Neuronal stem cell (in vitro differentiated cells): ENCODE data around the gene SERGEF.

Experiments
- DNase-seq: peaks from one replicate; pipeline ENCODE4 v3.0.0-alpha.2; 2013; ENCODE audit warnings: low spot score
- H2AFZ ChIP-seq: one replicate; pipeline ENCODE4 v1.6.1; 2013; ENCODE audit warnings: mild to moderate bottlenecking, low read length, inconsistent platforms
- H2AK5ac ChIP-seq: 2 replicates; pipeline ENCODE4 v1.6.1; 2013; ENCODE audit warnings: low read depth, mild to moderate bottlenecking, inconsistent platforms, low read length, moderate library complexity, mixed read lengths
- H2BK120ac ChIP-seq: 2 replicates; pipeline ENCODE4 v1.6.1; 2013; ENCODE audit warnings: low read depth, mild to moderate bottlenecking, inconsistent platforms, low read length, moderate library complexity, mixed read lengths
- H2BK12ac ChIP-seq: one replicate; pipeline ENCODE4 v1.6.1; 2013; ENCODE audit warnings: low read length, inconsistent platforms
- H2BK15ac ChIP-seq: 2 replicates; pipeline ENCODE4 v1.6.1; 2013; ENCODE audit warnings: mild to moderate bottlenecking, low read length, inconsistent platforms, mixed read lengths
- H2BK5ac ChIP-seq: one replicate; pipeline ENCODE4 v1.6.1; 2013; ENCODE audit warnings: inconsistent platforms, mild to moderate bottlenecking, low read length, moderate library complexity
- H3K14ac ChIP-seq: one replicate; pipeline ENCODE4 v1.6.1; 2013; ENCODE audit warnings: low read length, inconsistent platforms
- H3K18ac ChIP-seq: 2 replicates; pipeline ENCODE4 v1.6.1; 2013; ENCODE audit warnings: low read length, inconsistent platforms
- H3K23ac ChIP-seq: 2 replicates; pipeline ENCODE4 v1.6.1; 2013; ENCODE audit warnings: low read depth, mild to moderate bottlenecking, mixed read lengths, low read length, inconsistent platforms; ENCODE audit not compliant: poor library complexity
- H3K27ac ChIP-seq: replicated peaks from 3 replicates; pipeline ENCODE4 v1.5.1; 2013; ENCODE audit warnings: low read length, inconsistent platforms
- H3K27me3 ChIP-seq, 3 experiments: 2 replicates each; pipeline ENCODE4 v1.6.1; 2013; ENCODE audit warnings: low read length in 3 of 3, mild to moderate bottlenecking in 2 of 3, inconsistent platforms in 1 of 3, low read depth in 1 of 3, mixed read lengths in 1 of 3, moderate library complexity in 1 of 3; ENCODE audit not compliant: control insufficient read depth in 3 of 3, insufficient read depth in 3 of 3
- H3K36me3 ChIP-seq, 2 donors: replicated peaks in 1 of 2; 2 replicates each; pipeline ENCODE4 v1.6.1; 2013; ENCODE audit warnings: low read length in 2 of 2; ENCODE audit not compliant: control insufficient read depth in 2 of 2, insufficient read depth in 2 of 2
- H3K4ac ChIP-seq: 2 replicates; pipeline ENCODE4 v1.6.1; 2013; ENCODE audit warnings: inconsistent platforms, mild to moderate bottlenecking, low read length, moderate library complexity
- H3K4me1 ChIP-seq, 2 donors: 1 replicate in 1 of 2; 2 replicates in 1 of 2; pipeline ENCODE4 v1.6.1; 2013; ENCODE audit warnings: low read length in 2 of 2, low read depth in 1 of 2; ENCODE audit not compliant: control insufficient read depth in 2 of 2, insufficient read depth in 1 of 2
- H3K4me2 ChIP-seq: one replicate; pipeline ENCODE4 v1.6.1; 2013; ENCODE audit warnings: mild to moderate bottlenecking, low read length, inconsistent platforms; ENCODE audit not compliant: insufficient read depth, poor library complexity, severe bottlenecking
- H3K4me3 ChIP-seq, 2 donors: 2 replicates each; pipeline ENCODE4 v1.5.1; 2013; ENCODE audit warnings: low read length in 2 of 2, mild to moderate bottlenecking in 2 of 2, inconsistent platforms in 1 of 2, moderate library complexity in 1 of 2
- H3K79me1 ChIP-seq: one replicate; pipeline ENCODE4 v1.6.1; 2013; ENCODE audit warnings: low read depth, mild to moderate bottlenecking, inconsistent platforms, low read length, moderate library complexity
- H3K9ac ChIP-seq: one replicate; pipeline ENCODE4 v1.6.1; 2013; ENCODE audit warnings: mild to moderate bottlenecking, low read depth, low read length, inconsistent platforms; ENCODE audit not compliant: poor library complexity
- H3K9me3 ChIP-seq, 2 donors: replicated peaks in 1 of 2; 2 replicates each; pipeline versions ENCODE3 to v1.6.1; 2013; ENCODE audit warnings: low read length in 2 of 2, mild to moderate bottlenecking in 2 of 2, inconsistent platforms in 1 of 2, low read depth in 1 of 2, mixed read lengths in 1 of 2, moderate library complexity in 1 of 2; ENCODE audit not compliant: control insufficient read depth in 2 of 2, insufficient read depth in 1 of 2
- H4K8ac ChIP-seq: one replicate; pipeline ENCODE4 v1.6.1; 2013; ENCODE audit warnings: low read depth, mild to moderate bottlenecking, inconsistent platforms, low read length, moderate library complexity
- H4K91ac ChIP-seq: one replicate; pipeline ENCODE4 v1.6.1; 2013; ENCODE audit warnings: low read length, low read depth, mild to moderate bottlenecking, inconsistent platforms; ENCODE audit not compliant: poor library complexity
- WGBS, 2 donors: extraction: QIAGEN DNeasy Blood & Tissue Kit; methylation state at CpG; one replicate each; pipeline ENCODE4 v1.1.7; 2013; ENCODE audit warnings: missing lambda C conversion rate in 2 of 2, mixed read lengths in 1 of 2; ENCODE audit not compliant: insufficient read length in 2 of 2, insufficient replicate concordance in 1 of 2; ENCODE audit errors: extremely low coverage in 2 of 2; 5-methylcytosine and 5-hydroxymethylcytosine counted together

SERGEF gene

DNA sequence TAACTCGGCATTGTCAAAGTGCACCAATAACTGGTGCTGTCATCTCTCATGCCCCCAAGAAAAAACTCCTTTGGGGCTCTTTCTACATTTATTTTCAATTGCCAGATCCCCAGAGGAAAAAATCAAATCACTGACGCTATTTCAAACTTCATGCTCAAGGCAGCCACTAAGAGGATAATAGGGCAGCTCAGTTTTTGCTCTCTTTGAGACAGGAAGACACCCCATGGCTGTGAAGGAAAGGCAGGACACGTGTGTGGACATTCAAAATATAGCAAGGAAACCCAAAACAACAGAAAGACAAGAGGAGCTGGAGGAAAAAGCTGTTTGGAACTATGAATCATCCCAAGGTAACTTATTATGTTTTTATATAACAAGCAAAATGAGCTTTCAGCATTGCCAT lies 83.7 kb downstream of the SERGEF start:
- Histone ChIP-seq H3K4ac (no peak overlapping the region), H3K18ac (no peak overlapping the region), H2BK5ac (no peak overlapping the region), H2AFZ (no peak overlapping the region), H3K14ac (no peak overlapping the region), H2AK5ac (no peak overlapping the region), H4K91ac (no peak overlapping the region), H3K4me2 (no peak overlapping the region), H2BK120ac (no peak overlapping the region), H2BK15ac (no peak overlapping the region), H3K27me3 (no peaks in the 10 kb centered on the region), H3K4me3 (no peak overlapping the region), H3K23ac (no peak overlapping the region), H3K36me3 (no peaks in the 10 kb centered on the region), H3K4me1 (peaks cover 0 to 2% of the 10 kb centered on the region in 2 donors), H3K9me3 (no peaks in the 10 kb centered on the region), H4K8ac (no peak overlapping the region), H3K27ac (no peak overlapping the region), H3K9ac (no peak overlapping the region), H2BK12ac (no peak overlapping the region), H3K79me1 (no peaks in the 10 kb centered on the region)
- DNase-seq: no peak
- no CpG with 5 or more reads among the region's 3 CpGs for WGBS, 2 donors

DNA sequence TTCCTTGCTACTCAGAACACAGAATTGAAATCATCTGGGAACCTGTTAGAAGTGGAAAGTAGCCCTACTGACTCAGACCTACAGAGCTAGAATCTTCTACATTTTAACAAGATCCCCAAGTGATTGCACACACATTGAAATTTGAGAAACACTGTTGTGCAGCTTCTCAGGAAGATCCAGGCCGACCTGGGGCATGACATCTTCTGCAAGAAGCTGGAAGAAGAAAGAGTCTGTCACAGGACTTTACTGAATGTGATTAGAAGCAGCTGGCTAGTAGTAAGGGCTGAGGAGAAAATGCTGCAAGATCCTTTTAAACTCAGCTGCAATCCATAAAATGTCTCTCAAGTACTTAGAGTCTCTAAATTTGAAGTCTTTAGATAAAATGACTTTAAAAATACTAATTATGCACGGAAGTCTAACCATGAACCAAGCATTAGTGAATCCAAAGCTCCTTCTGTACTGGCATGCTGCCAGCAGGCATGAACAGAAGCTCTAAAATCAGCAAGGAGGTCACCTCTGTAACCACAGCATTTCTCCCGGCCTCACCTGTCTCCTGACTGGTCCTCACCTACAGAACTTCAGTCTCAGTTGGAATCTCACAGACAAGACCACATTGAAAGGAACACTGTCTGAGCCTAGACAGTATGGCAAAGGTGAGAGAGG lies 85.0 kb downstream of the SERGEF start:
- Histone ChIP-seq H3K27me3 (no peaks in the 10 kb centered on the region), H3K9ac (no peak overlapping the region), H3K36me3 (peaks cover 0 to 6% of the 10 kb centered on the region in 2 donors), H3K18ac (no peak overlapping the region), H3K9me3 (no peaks in the 10 kb centered on the region), H3K79me1 (no peaks in the 10 kb centered on the region), H2BK12ac (no peak overlapping the region), H3K4me2 (no peak overlapping the region), H2AK5ac (no peak overlapping the region), H2BK5ac (no peak overlapping the region), H3K14ac (no peak overlapping the region), H4K91ac (no peak overlapping the region), H2BK15ac (no peak overlapping the region), H3K4ac (no peak overlapping the region), H3K4me3 (no peak overlapping the region), H2AFZ (no peak overlapping the region), H3K27ac (no peak overlapping the region), H4K8ac (no peak overlapping the region), H2BK120ac (no peak overlapping the region), H3K4me1 (peaks cover 0 to 4% of the 10 kb centered on the region in 2 donors), H3K23ac (no peak overlapping the region)
- DNase-seq: no peak
- no CpG with 5 or more reads among the region's 3 CpGs for WGBS, 2 donors

DNA sequence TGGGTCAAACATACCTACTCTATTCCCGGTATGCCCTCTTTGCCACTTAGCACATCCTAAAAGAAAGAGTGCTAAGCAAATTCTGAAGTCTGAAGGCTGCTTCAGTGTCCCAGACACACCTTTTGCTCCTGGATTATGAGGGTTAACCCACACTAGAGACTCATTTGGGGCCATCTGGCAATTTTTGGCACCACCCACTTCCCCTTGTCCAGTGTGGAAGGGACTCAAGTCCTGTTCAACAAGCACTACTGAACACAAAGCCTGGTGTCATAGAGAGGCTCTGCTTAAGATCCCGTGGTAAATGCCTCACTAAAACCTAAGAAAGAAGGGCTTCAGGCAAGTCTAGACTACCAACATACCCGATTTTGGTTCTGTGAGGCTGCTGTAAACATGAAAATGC lies 85.8 kb downstream of the SERGEF start:
- Histone ChIP-seq H3K36me3 (peaks cover 0 to 7% of the 10 kb centered on the region in 2 donors), H4K91ac (no peak overlapping the region), H3K27me3 (no peaks in the 10 kb centered on the region), H2BK15ac (no peak overlapping the region), H2BK120ac (no peak overlapping the region), H3K79me1 (no peaks in the 10 kb centered on the region), H3K4ac (no peak overlapping the region), H2BK12ac (no peak overlapping the region), H2BK5ac (no peak overlapping the region), H3K9me3 (no peaks in the 10 kb centered on the region), H3K4me1 (peaks cover 0 to 5% of the 10 kb centered on the region in 2 donors), H2AK5ac (no peak overlapping the region), H3K23ac (no peak overlapping the region), H3K27ac (no peak overlapping the region), H3K9ac (no peak overlapping the region), H4K8ac (no peak overlapping the region), H3K14ac (no peak overlapping the region), H3K18ac (no peak overlapping the region), H3K4me3 (no peak overlapping the region), H3K4me2 (no peak overlapping the region), H2AFZ (no peak overlapping the region)
- no peak for DNase-seq
- no CpG with 5 or more reads among the region's 3 CpGs for WGBS, 2 donors

DNA sequence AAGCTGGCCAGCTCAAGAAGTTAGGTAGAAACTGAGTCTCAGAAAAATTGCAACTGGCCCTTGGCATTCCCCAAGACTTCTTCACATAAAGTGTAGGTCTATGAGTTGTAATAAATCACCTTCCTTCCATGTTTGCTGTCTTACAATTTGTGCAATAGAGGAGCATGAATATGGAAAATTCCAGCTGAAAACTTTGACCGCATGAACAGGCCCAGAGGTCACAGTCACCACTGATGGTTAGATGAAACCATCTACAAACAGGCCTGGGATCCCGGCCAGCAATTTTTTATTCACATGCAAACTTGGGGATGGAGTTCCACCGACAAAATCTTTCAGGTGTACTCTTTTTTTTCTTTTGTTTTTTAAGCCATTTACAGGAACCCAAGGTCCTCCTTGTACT lies 88.1 kb downstream of the SERGEF start:
- H2BK5ac ChIP-seq: no peak overlapping the region
- H3K36me3 ChIP-seq: peaks cover 0 to 7% of the 10 kb centered on the region in 2 donors
- H3K79me1 ChIP-seq: no peaks in the 10 kb centered on the region
- no peak overlapping the region for H3K4me2 ChIP-seq
- H3K27me3 ChIP-seq: no peaks in the 10 kb centered on the region
- no peak overlapping the region for H3K18ac ChIP-seq
- H3K4ac ChIP-seq: no peak overlapping the region
- H3K4me3 ChIP-seq: no peak overlapping the region
- no CpG with 5 or more reads among the region's 3 CpGs for WGBS, 2 donors
- no peak overlapping the region for H3K9ac ChIP-seq
- no peak overlapping the region for H2AK5ac ChIP-seq
- no peak overlapping the region for H3K23ac ChIP-seq
- no peaks in the 10 kb centered on the region for H3K9me3 ChIP-seq
- H2BK15ac ChIP-seq: no peak overlapping the region
- no peak overlapping the region for H4K8ac ChIP-seq
- H3K27ac ChIP-seq: no peak overlapping the region
- H2BK120ac ChIP-seq: no peak overlapping the region
- peaks cover 4 to 12% of the 10 kb centered on the region in 2 donors for H3K4me1 ChIP-seq
- no peak overlapping the region for H2AFZ ChIP-seq
- no peak overlapping the region for H2BK12ac ChIP-seq
- no peak for DNase-seq
- H3K14ac ChIP-seq: no peak overlapping the region
- H4K91ac ChIP-seq: no peak overlapping the region
